ENCODE measurements around the gene NGEF. TPM values are rescaled to one million over a fixed set of nuclear protein-coding genes. Genes with fewer than 3 reads are reported as not detected.

Gene NGEF
- polyA plus RNA-seq, 1 of the 3 experiments (the other 2 are of a cell fraction) = 1.4 TPM

DNA sequence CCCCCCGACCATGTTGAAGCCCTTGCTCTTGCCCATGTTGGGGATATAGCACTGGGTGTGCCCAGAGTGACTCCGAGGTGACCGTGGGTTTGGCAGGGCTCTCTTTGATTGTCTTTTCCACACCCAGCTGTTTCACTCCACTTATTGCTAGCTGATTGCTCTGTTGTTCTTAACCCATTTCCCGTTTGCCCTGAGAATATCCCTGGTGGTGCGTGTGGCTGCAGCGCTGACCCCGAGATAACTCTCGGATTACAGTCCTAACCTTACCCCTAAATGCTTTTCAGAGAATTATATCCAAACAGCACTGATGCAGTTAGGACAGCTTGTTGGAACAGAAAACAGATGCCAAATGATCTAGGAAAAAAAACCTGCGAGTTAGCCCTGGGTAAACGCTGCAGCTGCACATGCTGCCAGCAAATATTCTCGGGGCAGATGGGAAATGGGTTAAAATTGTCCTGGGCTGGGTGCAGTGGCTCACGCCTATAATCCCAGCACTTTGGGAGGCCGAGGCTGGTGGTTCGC lies 177.3 kb downstream of the NGEF start (continued):
- TF ChIP-seq, protein P1, sequence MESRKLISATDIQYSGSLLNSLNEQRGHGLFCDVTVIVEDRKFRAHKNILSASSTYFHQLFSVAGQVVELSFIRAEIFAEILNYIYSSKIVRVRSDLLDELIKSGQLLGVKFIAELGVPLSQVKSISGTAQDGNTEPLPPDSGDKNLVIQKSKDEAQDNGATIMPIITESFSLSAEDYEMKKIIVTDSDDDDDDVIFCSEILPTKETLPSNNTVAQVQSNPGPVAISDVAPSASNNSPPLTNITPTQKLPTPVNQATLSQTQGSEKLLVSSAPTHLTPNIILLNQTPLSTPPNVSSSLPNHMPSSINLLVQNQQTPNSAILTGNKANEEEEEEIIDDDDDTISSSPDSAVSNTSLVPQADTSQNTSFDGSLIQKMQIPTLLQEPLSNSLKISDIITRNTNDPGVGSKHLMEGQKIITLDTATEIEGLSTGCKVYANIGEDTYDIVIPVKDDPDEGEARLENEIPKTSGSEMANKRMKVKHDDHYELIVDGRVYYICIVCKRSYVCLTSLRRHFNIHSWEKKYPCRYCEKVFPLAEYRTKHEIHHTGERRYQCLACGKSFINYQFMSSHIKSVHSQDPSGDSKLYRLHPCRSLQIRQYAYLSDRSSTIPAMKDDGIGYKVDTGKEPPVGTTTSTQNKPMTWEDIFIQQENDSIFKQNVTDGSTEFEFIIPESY (IDR thresholded peaks at IDR 0.05; ENCODE audit: borderline replicate concordance, low read depth) = no peak
- TF ChIP-seq NRF1 (IDR thresholded peaks at IDR 0.05; ENCODE audit: low read depth, low read length) (no peak), EP300 (IDR thresholded peaks at IDR 0.05; ENCODE audit: borderline replicate concordance in 1 of 2, low read depth in 1 of 2, low read length in 1 of 2) (no peak), FOXM1 (IDR thresholded peaks at IDR 0.05; ENCODE audit: low read depth) (no peak)
- TF ChIP-seq, protein P2, sequence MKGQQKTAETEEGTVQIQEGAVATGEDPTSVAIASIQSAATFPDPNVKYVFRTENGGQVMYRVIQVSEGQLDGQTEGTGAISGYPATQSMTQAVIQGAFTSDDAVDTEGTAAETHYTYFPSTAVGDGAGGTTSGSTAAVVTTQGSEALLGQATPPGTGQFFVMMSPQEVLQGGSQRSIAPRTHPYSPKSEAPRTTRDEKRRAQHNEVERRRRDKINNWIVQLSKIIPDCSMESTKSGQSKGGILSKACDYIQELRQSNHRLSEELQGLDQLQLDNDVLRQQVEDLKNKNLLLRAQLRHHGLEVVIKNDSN (IDR thresholded peaks at IDR 0.05; ENCODE audit: borderline replicate concordance, low read depth) = no peak

- H3K79me2 ChIP-seq (ENCODE audit: insufficient read depth) = peaks cover 5% of the 10 kb centered on the region; the same call in 1 of the 2 replicates
- POLR2A ChIA-PET = no interaction called here
- TF ChIP-seq MAX (IDR thresholded peaks at IDR 0.05; ENCODE audit: low read depth) (no peak), YY1 (IDR thresholded peaks at IDR 0.05; ENCODE audit: low read depth) (no peak), MXI1 (IDR thresholded peaks at IDR 0.05; ENCODE audit: low read depth, low read length) (no peak), IRF3 (IDR thresholded peaks at IDR 0.05; ENCODE audit: low read depth, low read length) (no peak), RXRA (IDR thresholded peaks at IDR 0.05; ENCODE audit: borderline replicate concordance, low read depth) (no peak), SIN3A (IDR thresholded peaks at IDR 0.05; ENCODE audit: borderline replicate concordance, low read depth, low read length) (no peak), EP300 (IDR thresholded peaks at IDR 0.05; ENCODE audit: borderline replicate concordance in 1 of 2, low read depth in 1 of 2, low read length in 1 of 2) (no peak), TAF1 (IDR thresholded peaks at IDR 0.05; ENCODE audit: borderline replicate concordance, low read depth, low read length) (no peak), GABPA (IDR thresholded peaks at IDR 0.05; ENCODE audit: low read depth) (no peak), EZH2phosphoT487 (IDR thresholded peaks at IDR 0.05; ENCODE audit: borderline replicate concordance, low read depth) (no peak)
- TF ChIP-seq, protein P3, sequence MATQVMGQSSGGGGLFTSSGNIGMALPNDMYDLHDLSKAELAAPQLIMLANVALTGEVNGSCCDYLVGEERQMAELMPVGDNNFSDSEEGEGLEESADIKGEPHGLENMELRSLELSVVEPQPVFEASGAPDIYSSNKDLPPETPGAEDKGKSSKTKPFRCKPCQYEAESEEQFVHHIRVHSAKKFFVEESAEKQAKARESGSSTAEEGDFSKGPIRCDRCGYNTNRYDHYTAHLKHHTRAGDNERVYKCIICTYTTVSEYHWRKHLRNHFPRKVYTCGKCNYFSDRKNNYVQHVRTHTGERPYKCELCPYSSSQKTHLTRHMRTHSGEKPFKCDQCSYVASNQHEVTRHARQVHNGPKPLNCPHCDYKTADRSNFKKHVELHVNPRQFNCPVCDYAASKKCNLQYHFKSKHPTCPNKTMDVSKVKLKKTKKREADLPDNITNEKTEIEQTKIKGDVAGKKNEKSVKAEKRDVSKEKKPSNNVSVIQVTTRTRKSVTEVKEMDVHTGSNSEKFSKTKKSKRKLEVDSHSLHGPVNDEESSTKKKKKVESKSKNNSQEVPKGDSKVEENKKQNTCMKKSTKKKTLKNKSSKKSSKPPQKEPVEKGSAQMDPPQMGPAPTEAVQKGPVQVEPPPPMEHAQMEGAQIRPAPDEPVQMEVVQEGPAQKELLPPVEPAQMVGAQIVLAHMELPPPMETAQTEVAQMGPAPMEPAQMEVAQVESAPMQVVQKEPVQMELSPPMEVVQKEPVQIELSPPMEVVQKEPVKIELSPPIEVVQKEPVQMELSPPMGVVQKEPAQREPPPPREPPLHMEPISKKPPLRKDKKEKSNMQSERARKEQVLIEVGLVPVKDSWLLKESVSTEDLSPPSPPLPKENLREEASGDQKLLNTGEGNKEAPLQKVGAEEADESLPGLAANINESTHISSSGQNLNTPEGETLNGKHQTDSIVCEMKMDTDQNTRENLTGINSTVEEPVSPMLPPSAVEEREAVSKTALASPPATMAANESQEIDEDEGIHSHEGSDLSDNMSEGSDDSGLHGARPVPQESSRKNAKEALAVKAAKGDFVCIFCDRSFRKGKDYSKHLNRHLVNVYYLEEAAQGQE (IDR thresholded peaks at IDR 0.05; ENCODE audit: low read depth, low read length) = no peak
- TF ChIP-seq, protein P4, sequence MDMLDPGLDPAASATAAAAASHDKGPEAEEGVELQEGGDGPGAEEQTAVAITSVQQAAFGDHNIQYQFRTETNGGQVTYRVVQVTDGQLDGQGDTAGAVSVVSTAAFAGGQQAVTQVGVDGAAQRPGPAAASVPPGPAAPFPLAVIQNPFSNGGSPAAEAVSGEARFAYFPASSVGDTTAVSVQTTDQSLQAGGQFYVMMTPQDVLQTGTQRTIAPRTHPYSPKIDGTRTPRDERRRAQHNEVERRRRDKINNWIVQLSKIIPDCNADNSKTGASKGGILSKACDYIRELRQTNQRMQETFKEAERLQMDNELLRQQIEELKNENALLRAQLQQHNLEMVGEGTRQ (IDR thresholded peaks at IDR 0.05; ENCODE audit: borderline replicate concordance, low read depth, low read length) = no peak
- TF ChIP-seq, protein P5, sequence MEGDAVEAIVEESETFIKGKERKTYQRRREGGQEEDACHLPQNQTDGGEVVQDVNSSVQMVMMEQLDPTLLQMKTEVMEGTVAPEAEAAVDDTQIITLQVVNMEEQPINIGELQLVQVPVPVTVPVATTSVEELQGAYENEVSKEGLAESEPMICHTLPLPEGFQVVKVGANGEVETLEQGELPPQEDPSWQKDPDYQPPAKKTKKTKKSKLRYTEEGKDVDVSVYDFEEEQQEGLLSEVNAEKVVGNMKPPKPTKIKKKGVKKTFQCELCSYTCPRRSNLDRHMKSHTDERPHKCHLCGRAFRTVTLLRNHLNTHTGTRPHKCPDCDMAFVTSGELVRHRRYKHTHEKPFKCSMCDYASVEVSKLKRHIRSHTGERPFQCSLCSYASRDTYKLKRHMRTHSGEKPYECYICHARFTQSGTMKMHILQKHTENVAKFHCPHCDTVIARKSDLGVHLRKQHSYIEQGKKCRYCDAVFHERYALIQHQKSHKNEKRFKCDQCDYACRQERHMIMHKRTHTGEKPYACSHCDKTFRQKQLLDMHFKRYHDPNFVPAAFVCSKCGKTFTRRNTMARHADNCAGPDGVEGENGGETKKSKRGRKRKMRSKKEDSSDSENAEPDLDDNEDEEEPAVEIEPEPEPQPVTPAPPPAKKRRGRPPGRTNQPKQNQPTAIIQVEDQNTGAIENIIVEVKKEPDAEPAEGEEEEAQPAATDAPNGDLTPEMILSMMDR (IDR thresholded peaks at IDR 0.05) = no peak
Measured at GRCh38 chr2:232833830-232834229, 179.2 kb downstream of the NGEF start.

More at GRCh38 chr2:232833830-232834229, 179.2 kb downstream of the NGEF start:
- H3K27me3 ChIP-seq (ENCODE audit: insufficient read depth) = no peaks in the 10 kb centered on the region
- H3K36me3 ChIP-seq (replicated peaks in 1 of 2; ENCODE audit: control insufficient read depth in 1 of 2, insufficient read depth in 2 of 2, low read length in 1 of 2) = peaks cover 37 to 54% of the 10 kb centered on the region in 2 experiments
- H3K9ac ChIP-seq = no peak overlapping the region
- DNase-seq = no peak
- peaks cover 6% of the 10 kb centered on the region for H4K20me1 ChIP-seq (ENCODE audit: insufficient read depth)
- H3K4me2 ChIP-seq = no peak overlapping the region
- no peak overlapping the region for H3K27ac ChIP-seq (ENCODE audit: low read depth in 2 of 2, low read length in 1 of 2)
- CTCF ChIA-PET = interaction anchor here (0.6 to 1.8 kb wide), 3 partner anchors 8 to 19 kb away, joined by 3 to 6 read pairs (median 6); no protein-coding TSS in a partner anchor
- H3K9me2 ChIP-seq = no peaks in the 10 kb centered on the region
- no peaks in the 10 kb centered on the region for H3F3A ChIP-seq (replicated peaks; ENCODE audit: insufficient read depth)
- H3K9me3 ChIP-seq = no peaks in the 10 kb centered on the region
- H3K4me1 ChIP-seq (ENCODE audit: control insufficient read depth in 1 of 2, insufficient read depth in 2 of 2, low read depth in 1 of 2, low read length in 1 of 2) = peaks cover 3 to 13% of the 10 kb centered on the region in 2 experiments; a peak in 2 of 4 replicates
- H3K4me3 ChIP-seq (ENCODE audit: low read depth in 2 of 2, low read length in 1 of 2) = no peak overlapping the region
- H2AFZ ChIP-seq (ENCODE audit: low read depth) = no peak overlapping the region
- 100% methylated on average over 1 of the region's 1 CpG for WGBS (ENCODE audit: low lambda C conversion rate)
